ENCODE data around the gene LRRC34. TPM values are rescaled to one million over a fixed set of nuclear protein-coding genes. Genes with fewer than 3 reads are reported as not detected.

Gene LRRC34, protein sequence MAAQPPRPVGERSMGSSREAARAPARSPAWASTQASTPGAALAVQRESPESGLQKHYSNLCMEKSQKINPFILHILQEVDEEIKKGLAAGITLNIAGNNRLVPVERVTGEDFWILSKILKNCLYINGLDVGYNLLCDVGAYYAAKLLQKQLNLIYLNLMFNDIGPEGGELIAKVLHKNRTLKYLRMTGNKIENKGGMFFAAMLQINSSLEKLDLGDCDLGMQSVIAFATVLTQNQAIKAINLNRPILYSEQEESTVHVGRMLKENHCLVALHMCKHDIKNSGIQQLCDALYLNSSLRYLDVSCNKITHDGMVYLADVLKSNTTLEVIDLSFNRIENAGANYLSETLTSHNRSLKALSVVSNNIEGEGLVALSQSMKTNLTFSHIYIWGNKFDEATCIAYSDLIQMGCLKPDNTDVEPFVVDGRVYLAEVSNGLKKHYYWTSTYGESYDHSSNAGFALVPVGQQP
- total RNA-seq (2013; cell fraction: nucleolus; rRNA removed), result 0.76 and 0.86 TPM in 2 replicates
- total RNA-seq (2014; rRNA removed), result 1.5 and 2.4 TPM in 2 replicates
- 2.0 and 2.3 TPM in 2 replicates for total RNA-seq (2014; rRNA removed; fragmentation: Illumina TruSeq; extraction: Trizol)
- 0.97 and 1.5 TPM in 2 replicates for total RNA-seq (2021)
- 0.70 TPM for polyA plus RNA-seq (2011; ENCODE audit: low read depth)
- 0.24 and 0.71 TPM in 2 replicates for polyA plus RNA-seq (2011; rRNA removed)
- 0.08 and 0.12 TPM in 2 replicates for polyA plus RNA-seq (2011; cell fraction: cytosol; rRNA removed)
- polyA plus RNA-seq (2011; cell fraction: nucleus; rRNA removed), result 0.50 and 0.52 TPM in 2 replicates
- 1.9 and 2.7 TPM in 2 replicates for polyA plus RNA-seq (2012)
- polyA plus RNA-seq (2014; fragmentation: Illumina TruSeq; extraction: Trizol), result 0.71 and 2.3 TPM in 2 replicates
- 1 to 10 TPM in 1 of 2 experiments, under 1 TPM in 1; 0.34 to 1.4 TPM for polyA plus RNA-seq (2014; fragmentation: Nextera tagmentation; extraction: Ambion mirVana)
- 1.5 and 2.8 TPM in 2 replicates for polyA plus RNA-seq (2014; rRNA removed)
- 1 to 10 TPM; 3.4 to 3.7 TPM for polyA plus RNA-seq (2016; fragmentation: Nextera tagmentation; extraction: Ambion mirVana)
- polyA minus RNA-seq (2011; rRNA and poly(A)+ RNA removed), result 0.31 TPM in 1 of 2 replicates, not detected in the other
- polyA minus RNA-seq (2011; cell fraction: cytosol; rRNA and poly(A)+ RNA removed), result not detected in 2 replicates
- 0.36 TPM in 1 of 2 replicates, not detected in the other for polyA minus RNA-seq (2011; cell fraction: nucleus; rRNA and poly(A)+ RNA removed)
- Bru-seq, nascent RNA, result percentile 32 among the genes with signal in this experiment
- BruChase-seq, experiment 1, labeled RNA remaining after a 6-hour chase, result percentile 24 among the genes with signal in this experiment
- percentile 24 among the genes with signal in this experiment for BruChase-seq, experiment 2, labeled RNA remaining after a 2-hour chase
- long read RNA-seq, experiment 1, result 0 reads
- long read RNA-seq, experiment 2, partial matches to known transcripts, result 1 of 1 reads
- long read RNA-seq, experiment 2, other reads (novel, unspliced or antisense), result 0 of 1 reads

DNA sequence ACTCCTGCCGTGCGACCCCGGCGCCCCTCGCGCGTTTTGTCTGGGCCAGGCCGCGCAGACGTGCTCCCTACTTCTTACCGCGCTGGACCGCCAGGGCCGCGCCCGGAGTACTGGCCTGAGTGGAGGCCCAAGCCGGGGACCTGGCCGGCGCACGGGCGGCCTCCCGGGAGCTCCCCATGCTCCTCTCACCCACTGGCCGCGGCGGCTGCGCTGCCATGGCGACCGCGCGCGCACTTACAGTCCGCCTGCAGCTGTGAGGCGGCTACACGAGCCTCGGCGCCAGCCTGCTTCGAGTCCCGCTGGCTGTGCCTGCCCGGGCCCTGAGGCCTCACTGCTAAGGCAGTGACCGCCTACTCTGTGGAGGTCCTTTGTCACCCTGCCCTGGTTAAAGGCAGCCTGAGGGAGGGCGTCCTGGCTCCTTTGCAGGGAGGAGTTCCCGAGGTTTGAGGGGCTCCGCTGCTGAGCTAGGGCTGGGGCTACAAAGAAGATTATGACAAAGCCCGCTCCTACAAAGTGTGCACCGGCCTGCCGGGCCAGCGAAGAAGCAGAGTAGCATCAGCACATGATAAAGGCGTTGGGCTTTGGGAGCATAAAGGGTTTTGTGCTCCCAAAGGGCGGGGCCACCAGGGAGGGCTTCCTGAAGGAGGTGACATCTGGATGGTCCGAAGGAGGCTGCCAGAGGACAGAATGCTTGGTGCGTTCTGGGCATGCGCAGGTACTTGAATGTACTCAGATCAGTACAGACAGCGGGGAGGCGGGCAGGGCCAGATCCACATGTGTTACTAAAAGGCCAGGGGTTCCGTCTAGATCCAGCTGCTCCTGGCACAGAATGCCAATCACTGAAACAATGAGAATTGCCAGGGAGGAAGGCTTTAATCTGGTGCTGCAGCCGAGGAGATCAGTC lies at the start of gene LRRC34, which contains the start of gene LRRIQ4:
Gene LRRC34 (minus strand): TSS at position 573 of the 904 bp plus-strand sequence. CDS start 356 bp downstream, at position 217.
Gene LRRIQ4 (plus strand): TSS at position 539 of the 904 bp plus-strand sequence. CDS start 9,052 bp downstream, outside the sequence.
- ATAC-seq (peak; percentile 79), FAIRE-seq (no peak), DNase-seq (ENCODE audit: low read depth, low spot score) (peak; percentile 44)
- Histone ChIP-seq H3K27ac (ENCODE audit: control insufficient read depth, insufficient read depth) (peak within 1 kb of the TSS; percentile 45), H3K9ac (ENCODE audit: control insufficient read depth, insufficient read depth, low read length) (peak within 1 kb of the TSS; percentile 53), H3K4me3 (peak within 1 kb of the TSS; percentile 71), H2AFZ (ENCODE audit: control insufficient read depth, low read depth, low read length) (peak within 1 kb of the TSS; percentile 94), H3K36me3 (ENCODE audit: control insufficient read depth in 2 of 2, insufficient read depth in 2 of 2, low read length in 1 of 2) (no peaks in the 10 kb centered on the region), H3K79me2 (ENCODE audit: control insufficient read depth, insufficient read depth, low read length) (no peaks in the 10 kb centered on the region), H4K20me1 (ENCODE audit: control insufficient read depth, insufficient read depth) (no peaks in the 10 kb centered on the region), H3K9me3 (replicated peaks; ENCODE audit: control insufficient read depth, insufficient read depth, low read length) (peaks cover 3% of the 10 kb centered on the region; the same call in 1 of the 3 replicates), H3K4me1 (ENCODE audit: control insufficient read depth, insufficient read depth, low read length) (peaks cover 12% of the 10 kb centered on the region), H3K27me3 (replicated peaks in 1 of 2; ENCODE audit: control insufficient read depth in 2 of 2, insufficient read depth in 2 of 2, low read length in 1 of 2) (no peaks in the 10 kb centered on the region), H3K4me2 (ENCODE audit: control insufficient read depth, insufficient read depth) (peak within 1 kb of the TSS; percentile 100)
- POLR2A ChIA-PET, result interaction anchor here (0.9 kb wide), 1 partner anchor 155 kb away, joined by 3 read pairs; no protein-coding TSS in a partner anchor
- intact Hi-C loops (cut with micrococcal nuclease; ENCODE audit: unreplicated experiment) (loop anchor here (1.0 kb wide), 1 partner anchor 39 kb away; the partner anchor contains the start of gene MYNN), in situ Hi-C loops (cut with MboI) (no loop called here)
- SMC1A ChIA-PET (ENCODE audit: uncharacterized antibody, unreplicated experiment), result interaction anchor here (0.6 to 1.9 kb wide), 4 partner anchors 40 to 55 kb away, joined by 3 to 5 read pairs (median 3); partner anchors contain the start of gene MYNN
- no TSS peak for BruUV-seq (replicated peaks)
- WGBS (ENCODE audit: insufficient coverage, insufficient replicate concordance, low lambda C conversion rate, missing lambda C conversion rate), result 4% methylated on average over 53 of the region's 56 CpGs
- CTCF ChIA-PET, result interaction anchor here (0.6 to 1.9 kb wide), 4 partner anchors 18 to 40 kb away, joined by 3 to 5 read pairs (median 4); partner anchors contain the start of gene MYNN
- RAD21 ChIA-PET (ENCODE audit: unreplicated experiment), result interaction anchor here (1.2 kb wide), 1 partner anchor 15 kb away, joined by 3 read pairs; no protein-coding TSS in a partner anchor
- TF ChIP-seq POLR2A (IDR thresholded peaks at IDR 0.05; ENCODE audit: low read depth, low read length) (peak; percentile 59), NR2F1 (conservative IDR thresholded peaks at IDR 0.05) (0 out of 2 replicates have a peak, but pooled peaks have one; percentile 32), NFYA (IDR thresholded peaks at IDR 0.05; ENCODE audit: borderline replicate concordance, low read depth, low read length) (no peak), NRF1 (conservative IDR thresholded peaks at IDR 0.05; ENCODE audit: low read depth, low read length) (peak; percentile 44), BHLHE40 (IDR thresholded peaks at IDR 0.05; ENCODE audit: borderline replicate concordance in 1 of 2, low read depth in 2 of 2, low read length in 1 of 2) (peak in 1 of 2 experiments; percentile 82; a peak in 2 of 4 replicates), ZBED1 (IDR thresholded peaks at IDR 0.05; ENCODE audit: borderline replicate concordance) (no peak), RBBP5 (conservative IDR thresholded peaks at IDR 0.05) (no peak), SMARCA5 (IDR thresholded peaks at IDR 0.05) (peak; percentile 83)
- TF ChIP-seq, protein P1, sequence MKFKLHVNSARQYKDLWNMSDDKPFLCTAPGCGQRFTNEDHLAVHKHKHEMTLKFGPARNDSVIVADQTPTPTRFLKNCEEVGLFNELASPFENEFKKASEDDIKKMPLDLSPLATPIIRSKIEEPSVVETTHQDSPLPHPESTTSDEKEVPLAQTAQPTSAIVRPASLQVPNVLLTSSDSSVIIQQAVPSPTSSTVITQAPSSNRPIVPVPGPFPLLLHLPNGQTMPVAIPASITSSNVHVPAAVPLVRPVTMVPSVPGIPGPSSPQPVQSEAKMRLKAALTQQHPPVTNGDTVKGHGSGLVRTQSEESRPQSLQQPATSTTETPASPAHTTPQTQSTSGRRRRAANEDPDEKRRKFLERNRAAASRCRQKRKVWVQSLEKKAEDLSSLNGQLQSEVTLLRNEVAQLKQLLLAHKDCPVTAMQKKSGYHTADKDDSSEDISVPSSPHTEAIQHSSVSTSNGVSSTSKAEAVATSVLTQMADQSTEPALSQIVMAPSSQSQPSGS (IDR thresholded peaks at IDR 0.05; ENCODE audit: low read length), result no peak
- TF ChIP-seq, protein P2, sequence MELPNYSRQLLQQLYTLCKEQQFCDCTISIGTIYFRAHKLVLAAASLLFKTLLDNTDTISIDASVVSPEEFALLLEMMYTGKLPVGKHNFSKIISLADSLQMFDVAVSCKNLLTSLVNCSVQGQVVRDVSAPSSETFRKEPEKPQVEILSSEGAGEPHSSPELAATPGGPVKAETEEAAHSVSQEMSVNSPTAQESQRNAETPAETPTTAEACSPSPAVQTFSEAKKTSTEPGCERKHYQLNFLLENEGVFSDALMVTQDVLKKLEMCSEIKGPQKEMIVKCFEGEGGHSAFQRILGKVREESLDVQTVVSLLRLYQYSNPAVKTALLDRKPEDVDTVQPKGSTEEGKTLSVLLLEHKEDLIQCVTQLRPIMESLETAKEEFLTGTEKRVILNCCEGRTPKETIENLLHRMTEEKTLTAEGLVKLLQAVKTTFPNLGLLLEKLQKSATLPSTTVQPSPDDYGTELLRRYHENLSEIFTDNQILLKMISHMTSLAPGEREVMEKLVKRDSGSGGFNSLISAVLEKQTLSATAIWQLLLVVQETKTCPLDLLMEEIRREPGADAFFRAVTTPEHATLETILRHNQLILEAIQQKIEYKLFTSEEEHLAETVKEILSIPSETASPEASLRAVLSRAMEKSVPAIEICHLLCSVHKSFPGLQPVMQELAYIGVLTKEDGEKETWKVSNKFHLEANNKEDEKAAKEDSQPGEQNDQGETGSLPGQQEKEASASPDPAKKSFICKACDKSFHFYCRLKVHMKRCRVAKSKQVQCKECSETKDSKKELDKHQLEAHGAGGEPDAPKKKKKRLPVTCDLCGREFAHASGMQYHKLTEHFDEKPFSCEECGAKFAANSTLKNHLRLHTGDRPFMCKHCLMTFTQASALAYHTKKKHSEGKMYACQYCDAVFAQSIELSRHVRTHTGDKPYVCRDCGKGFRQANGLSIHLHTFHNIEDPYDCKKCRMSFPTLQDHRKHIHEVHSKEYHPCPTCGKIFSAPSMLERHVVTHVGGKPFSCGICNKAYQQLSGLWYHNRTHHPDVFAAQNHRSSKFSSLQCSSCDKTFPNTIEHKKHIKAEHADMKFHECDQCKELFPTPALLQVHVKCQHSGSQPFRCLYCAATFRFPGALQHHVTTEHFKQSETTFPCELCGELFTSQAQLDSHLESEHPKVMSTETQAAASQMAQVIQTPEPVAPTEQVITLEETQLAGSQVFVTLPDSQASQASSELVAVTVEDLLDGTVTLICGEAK (IDR thresholded peaks at IDR 0.05; ENCODE audit: borderline replicate concordance), result no peak
